Coronary artery (tissue), 2 donors: ENCODE results near the gene LETMD1.

ENCODE experiments used
- DNase-seq: peaks from one replicate; pipeline ENCODE4 v3.0.0-alpha.2; 2017; ENCODE audit warnings: low spot score
- H3K27ac ChIP-seq, 2 donors: fragments of 200-600 bp; sonication (generic); one replicate each; pipeline ENCODE4 v1.5.1; 2016 to 2019
- H3K4me3 ChIP-seq: fragments of 200-600 bp; sonication (generic); 2 replicates; pipeline ENCODE4 v1.5.1; 2016; ENCODE audit warnings: mild to moderate bottlenecking, moderate library complexity
- TF ChIP-seq, protein P1 (sequence below): fragments of 200-600 bp; sonication (generic); IDR thresholded peaks from one replicate; pipeline ENCODE4 v1.5.1; 2019; ENCODE audit warnings: antibody characterized with exemption

The LETMD1 gene, protein sequence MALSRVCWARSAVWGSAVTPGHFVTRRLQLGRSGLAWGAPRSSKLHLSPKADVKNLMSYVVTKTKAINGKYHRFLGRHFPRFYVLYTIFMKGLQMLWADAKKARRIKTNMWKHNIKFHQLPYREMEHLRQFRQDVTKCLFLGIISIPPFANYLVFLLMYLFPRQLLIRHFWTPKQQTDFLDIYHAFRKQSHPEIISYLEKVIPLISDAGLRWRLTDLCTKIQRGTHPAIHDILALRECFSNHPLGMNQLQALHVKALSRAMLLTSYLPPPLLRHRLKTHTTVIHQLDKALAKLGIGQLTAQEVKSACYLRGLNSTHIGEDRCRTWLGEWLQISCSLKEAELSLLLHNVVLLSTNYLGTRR

DNA sequence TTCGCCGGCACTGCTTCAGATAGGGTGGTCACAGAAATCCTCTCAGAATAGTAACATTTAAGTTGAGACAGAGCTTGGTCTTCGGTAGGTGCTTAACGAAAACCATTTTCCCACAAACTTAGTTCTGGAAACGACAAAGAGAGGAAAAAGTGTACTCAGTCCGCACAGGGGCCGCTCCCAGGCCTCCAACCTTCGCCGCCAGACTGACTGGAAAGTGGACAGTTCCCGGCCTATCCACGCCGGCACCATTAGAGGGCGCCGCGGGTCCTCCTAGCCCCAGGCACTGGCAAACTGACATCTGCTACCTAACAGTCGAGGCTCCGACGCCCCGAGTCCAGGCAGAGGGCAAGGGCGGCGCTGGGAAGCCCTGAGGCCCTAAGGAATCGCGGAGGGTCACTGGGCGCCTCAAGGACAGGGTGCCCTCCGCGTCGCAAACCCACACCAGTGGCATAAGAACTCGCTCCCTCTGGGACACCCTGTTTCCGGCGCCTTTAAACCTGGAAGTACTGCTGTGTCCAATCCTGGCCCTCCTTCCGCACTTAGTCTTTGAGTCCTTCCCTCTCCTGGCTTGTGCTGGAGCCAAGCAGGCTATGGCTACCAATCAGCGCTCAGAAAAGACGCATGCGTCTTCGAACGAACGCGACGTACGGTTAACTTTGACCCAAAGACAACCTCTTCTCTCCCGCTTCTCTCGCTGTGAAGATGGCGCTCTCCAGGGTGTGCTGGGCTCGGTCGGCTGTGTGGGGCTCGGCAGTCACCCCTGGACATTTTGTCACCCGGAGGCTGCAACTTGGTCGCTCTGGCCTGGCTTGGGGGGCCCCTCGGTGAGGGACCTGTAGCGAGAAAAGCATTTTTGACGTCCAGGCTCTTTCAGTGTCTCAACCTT, at the start of gene LETMD1:
TSS of gene LETMD1 (plus strand) at position 673 of the 886 bp plus-strand sequence. CDS start at position 703, 30 bp downstream.
- Histone ChIP-seq H3K27ac (peak within 1 kb of the TSS; percentile 79 to 98), H3K4me3 (peak within 1 kb of the TSS; percentile 90)
- TF ChIP-seq, protein P1, sequence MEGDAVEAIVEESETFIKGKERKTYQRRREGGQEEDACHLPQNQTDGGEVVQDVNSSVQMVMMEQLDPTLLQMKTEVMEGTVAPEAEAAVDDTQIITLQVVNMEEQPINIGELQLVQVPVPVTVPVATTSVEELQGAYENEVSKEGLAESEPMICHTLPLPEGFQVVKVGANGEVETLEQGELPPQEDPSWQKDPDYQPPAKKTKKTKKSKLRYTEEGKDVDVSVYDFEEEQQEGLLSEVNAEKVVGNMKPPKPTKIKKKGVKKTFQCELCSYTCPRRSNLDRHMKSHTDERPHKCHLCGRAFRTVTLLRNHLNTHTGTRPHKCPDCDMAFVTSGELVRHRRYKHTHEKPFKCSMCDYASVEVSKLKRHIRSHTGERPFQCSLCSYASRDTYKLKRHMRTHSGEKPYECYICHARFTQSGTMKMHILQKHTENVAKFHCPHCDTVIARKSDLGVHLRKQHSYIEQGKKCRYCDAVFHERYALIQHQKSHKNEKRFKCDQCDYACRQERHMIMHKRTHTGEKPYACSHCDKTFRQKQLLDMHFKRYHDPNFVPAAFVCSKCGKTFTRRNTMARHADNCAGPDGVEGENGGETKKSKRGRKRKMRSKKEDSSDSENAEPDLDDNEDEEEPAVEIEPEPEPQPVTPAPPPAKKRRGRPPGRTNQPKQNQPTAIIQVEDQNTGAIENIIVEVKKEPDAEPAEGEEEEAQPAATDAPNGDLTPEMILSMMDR, result peak; percentile 96
- DNase-seq, result peak; percentile 97

DNA sequence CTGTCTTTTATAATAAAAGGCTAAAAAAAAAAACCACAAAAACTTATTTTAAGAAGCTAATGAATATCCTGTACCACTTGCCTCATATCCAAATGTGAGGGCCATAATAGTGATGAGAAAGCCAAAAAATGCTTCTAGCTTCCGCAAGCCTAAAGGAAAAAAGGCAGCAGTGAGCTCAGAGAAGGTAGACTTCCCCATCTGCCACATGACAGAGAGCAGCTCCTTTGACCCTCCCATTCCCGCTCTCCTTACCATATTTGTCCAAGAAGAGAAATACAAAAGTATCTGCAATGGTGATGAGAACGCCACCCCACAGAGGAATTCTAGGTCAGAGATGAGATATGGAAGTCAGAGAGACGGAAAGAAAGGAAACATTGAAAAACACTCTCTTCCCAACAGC, 49.0 kb upstream of the LETMD1 start:
- TF ChIP-seq, protein P1, result no peak
- no peak overlapping the region for H3K4me3 ChIP-seq
- H3K27ac ChIP-seq, result no peak overlapping the region
- no peak for DNase-seq

DNA sequence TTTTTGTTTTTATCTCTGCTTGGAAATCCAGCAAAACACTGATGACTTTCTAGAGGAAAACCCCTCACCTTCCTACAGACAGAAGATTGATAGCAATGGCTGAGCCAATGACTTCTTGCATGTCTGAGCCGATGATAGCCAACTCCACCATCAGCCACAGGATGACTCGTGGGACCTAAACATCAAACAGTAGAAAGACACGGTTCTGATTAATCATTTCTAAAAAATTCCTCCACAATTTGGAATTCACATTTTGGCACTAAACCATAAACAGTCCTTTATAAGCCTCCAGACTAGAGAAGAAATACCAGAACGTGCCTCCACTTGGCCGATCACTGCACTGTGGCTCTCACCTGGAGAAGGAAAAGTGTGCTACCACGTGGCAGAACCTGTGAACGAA, 47.9 kb upstream of the LETMD1 start:
- H3K27ac ChIP-seq, result no peak overlapping the region
- TF ChIP-seq, protein P1, result no peak
- no peak for DNase-seq
- H3K4me3 ChIP-seq, result no peak overlapping the region

DNA sequence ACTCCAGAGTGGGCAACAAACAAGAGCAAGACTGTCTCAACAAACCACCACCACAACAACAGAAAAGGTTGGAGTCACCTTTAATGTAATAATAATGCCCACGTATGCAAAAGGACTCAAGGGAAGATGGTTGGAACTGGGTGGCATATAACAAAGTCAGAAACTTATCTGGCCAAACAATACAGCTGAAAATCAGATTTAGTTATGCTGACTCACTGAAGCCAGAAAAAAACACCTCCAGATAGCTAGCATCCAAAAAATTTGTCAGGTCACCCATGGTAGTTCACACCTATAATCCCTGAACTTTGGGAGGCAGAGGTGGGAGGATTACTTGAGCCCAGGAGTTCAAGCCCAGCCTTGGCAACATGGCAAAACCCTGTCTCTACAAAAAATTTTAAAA, 46.3 kb upstream of the LETMD1 start:
- TF ChIP-seq, protein P1, result no peak
- Histone ChIP-seq H3K4me3 (no peak overlapping the region), H3K27ac (no peak overlapping the region)
- no peak for DNase-seq

DNA sequence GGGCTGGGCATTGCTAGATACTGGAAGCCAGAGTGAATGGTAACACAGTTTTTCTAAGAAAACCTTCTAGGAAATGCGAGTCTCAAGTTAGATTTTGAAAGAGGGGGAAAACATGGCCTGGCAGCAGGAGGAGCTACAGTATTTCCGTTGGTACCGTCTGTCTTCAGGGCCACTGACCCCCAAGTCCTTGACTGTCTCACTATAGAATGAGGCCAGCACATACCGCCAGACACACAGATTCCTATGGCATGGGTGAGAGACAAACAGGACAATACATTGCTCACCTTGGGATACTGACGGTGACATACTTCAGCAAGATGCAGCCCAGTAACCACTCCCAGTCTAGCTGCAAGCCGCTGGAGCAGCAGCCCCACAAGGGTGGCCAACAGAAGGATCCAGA, 43.6 kb upstream of the LETMD1 start:
- H3K4me3 ChIP-seq, result no peak overlapping the region
- no peak for DNase-seq
- H3K27ac ChIP-seq, result no peak overlapping the region

DNA sequence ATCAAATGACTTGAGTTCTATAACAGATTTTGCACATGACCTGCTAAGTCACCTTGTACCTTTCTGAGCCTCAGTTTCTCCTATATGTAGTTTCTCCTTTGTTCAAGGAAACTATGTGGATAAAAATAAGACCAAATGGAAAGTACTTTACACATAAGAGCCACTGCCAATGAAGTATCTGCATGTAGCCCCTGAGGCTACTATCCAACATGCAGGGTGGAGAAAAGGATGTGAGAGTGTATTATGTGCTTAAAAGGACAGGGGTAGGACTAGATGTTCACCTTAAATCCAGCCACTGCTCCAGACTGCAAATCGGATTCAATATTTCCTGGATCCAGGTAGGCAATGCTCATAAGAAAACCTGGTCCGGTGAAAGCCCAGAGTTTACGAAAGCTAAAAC, 43.1 kb upstream of the LETMD1 start:
- DNase-seq, result no peak
- TF ChIP-seq, protein P1, result no peak

More for the DNA sequence above, 43.6 kb upstream of the LETMD1 start:
- TF ChIP-seq, protein P1, result no peak

More for the DNA sequence above, 43.1 kb upstream of the LETMD1 start:
- no peak overlapping the region for H3K4me3 ChIP-seq
- H3K27ac ChIP-seq, result no peak overlapping the region
